NCI-H510A treated with DMSO at 0.1 percent for 48 hours (cell line): ENCODE data around the gene NDC1.
"Not testable (repeated sequence)": the region's sequence is repeated elsewhere in the genome, so short reads cannot be mapped to it uniquely, and the experiment has no call there.

Experiments
- DNase-seq: peaks from one replicate; lab custom pipeline; 2025; lab: John Stamatoyannopoulos, UW

Gene NDC1

GRCh38 chr1:53837924-53838653 is at the start of gene NDC1:
TSS of gene NDC1 (minus strand) at chr1:53838296. CDS start at chr1:53838261, 35 bp downstream.
- DNase-seq = peak; percentile 96

DNA sequence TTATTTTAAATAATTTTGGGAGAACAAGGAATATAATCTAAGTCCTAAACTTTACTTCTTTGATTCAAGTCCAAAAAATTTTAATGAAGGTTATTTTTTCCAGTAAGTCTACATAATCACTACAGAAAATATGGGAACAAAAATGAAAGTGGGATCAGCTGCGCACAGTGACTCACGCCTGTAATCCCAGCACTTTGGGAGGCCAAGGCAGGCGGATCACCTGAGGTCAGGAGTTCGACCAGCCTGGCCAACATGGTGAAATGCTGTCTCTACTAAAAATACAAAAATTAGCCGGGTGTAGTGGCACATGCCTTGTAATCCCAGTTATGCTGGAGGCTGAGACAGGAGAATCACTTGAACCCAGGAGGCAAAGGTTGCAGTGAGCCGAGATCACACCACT is 45.5 kb upstream of the NDC1 start:
- not testable (repeated sequence) for DNase-seq

GRCh38 chr1:53881853-53882252 is 43.8 kb upstream of the NDC1 start:
- not testable (repeated sequence) for DNase-seq

DNA sequence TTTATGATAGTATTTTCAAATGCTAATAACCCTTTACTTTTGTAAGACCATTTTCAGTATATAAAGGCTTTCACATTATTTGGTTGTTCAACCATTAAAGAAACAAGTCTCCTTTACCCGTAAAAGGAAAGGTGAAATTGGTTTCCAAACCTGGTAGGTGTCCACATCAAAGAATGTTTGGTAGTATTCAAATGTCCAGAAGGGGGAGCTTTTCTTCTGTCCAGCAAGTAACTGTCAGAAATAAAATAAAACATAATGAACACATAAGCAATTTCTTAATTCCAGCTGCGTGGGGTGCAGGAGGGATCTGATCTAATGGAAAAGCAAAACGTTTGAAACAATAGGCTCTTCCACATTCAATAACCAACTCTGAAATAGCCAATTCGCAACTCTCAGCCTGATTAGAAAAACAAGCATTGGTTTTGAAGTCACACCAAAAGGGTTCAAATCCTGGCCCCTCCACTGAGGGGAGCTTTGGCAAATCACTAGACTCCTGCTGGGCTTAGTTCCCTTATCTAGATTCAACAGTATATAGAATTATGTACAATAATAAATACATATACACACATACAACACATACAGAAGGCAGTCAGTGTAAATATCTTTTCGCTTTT is 40.5 kb upstream of the NDC1 start:
- DNase-seq = peak; percentile 49

DNA sequence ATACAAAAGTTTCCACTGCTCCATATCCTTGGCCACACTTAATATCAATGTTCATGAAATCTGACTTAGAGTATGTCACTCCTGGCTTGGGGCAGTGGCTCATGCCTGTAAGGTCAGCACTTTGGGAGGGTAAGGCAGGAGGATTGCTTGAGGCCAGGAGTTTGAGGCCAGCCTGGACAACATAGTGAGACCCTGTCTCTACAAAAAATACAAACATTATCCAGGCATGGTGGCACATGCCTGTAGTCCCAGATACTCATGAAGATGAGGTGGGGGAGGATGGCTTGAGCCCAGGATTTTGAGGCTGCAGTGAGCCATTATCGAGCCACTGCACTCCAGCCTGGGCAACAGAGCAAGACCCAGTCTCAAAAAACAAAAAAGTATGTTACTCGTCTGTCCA is 37.1 kb upstream of the NDC1 start:
- not testable (repeated sequence) for DNase-seq

DNA sequence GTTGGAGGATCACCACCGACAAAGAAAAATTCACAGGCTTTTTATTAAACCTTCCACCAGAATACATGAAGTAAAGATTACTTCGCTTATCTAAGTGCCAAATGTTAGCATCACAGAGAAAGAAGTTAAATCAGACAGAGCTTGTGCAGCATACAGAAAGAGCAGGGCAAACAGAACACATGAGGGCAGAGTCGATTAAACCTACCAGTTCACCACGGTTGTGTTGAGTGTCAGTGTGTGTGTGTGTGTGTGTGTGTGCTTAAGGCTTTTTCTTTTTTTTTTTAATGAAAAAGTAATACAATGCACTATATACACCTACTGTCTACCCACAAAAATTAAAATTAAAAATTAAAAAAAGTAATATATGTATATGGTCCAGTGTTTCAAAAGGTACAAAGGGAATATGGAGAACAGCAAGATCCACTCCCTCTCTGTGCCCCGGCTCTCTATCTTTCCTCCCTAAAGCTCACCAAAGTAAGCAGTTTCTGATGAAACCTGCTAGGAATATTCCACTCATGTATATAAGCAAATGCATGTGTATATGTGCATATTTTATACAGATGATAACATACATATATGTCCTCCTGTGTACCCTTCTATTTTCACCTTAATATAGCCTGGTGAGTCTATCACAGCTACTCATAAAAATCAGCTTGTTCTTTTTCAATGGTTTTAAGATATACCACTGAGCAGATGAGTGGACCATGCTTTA is 33.8 kb upstream of the NDC1 start:
- DNase-seq = no peak

GRCh38 chr1:53871221-53871620 is 33.1 kb upstream of the NDC1 start:
- DNase-seq = no peak

GRCh38 chr1:53869454-53870117 is 31.5 kb upstream of the NDC1 start:
- DNase-seq = no peak

DNA sequence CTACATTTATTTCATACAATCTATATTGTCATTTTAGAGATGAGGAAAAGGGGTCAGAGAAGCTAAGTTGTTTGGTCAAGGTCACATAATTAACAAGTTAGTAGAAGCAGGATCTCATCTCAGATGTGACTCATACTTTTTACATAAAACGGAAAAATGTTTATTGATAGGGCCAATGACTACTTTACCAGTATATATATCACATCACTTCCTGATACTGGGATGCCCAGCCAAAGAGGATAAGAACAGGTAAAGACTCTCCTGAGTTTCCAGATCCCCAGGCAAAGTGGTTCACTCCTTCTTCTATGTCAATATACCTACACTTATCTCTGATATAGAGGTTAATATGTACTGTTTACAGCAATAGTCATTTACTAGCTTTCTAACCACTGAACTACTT is 30.5 kb upstream of the NDC1 start:
- DNase-seq = no peak

DNA sequence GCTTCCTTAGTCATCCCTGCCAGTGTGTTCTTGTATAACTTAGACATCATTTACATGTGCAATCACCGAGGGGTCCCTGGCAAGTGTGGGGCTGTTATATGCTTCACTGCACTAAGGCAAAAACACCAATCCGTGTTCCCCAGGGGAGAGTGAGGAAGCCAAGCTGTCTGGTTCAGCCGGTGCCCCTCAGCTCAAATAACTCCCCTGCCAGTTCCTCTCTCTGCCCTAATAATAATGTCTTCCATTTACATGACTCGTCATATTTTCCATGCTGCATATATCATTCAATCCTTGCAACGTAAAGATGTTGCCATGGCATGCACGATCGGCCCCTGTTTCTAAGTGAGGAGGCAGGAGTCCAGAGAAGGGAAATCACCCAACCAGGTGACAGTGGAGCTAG is 24.4 kb upstream of the NDC1 start:
- no peak for DNase-seq

DNA sequence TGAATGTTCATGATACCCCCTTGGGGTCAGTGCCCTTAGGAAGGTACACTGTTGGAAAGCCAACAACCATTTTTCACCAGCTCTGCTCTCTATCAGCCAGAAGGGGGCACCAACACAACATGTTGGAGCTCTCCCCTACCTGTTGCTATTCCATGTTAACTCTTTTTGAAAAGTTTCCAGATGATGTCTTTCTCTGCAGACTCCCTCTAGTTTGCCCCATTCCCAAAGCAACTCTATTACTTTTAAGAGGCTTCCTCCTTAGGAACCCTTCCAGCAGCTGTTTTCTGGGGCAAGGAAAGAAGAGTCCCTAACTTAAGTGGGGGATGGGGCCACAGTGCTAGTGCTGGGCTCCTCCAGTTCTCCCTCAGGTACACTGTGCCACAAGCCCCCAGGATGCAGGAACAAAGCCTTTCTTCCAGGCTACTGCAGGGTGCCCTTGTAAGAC is 22.9 kb upstream of the NDC1 start:
- peak; percentile 63 for DNase-seq

DNA sequence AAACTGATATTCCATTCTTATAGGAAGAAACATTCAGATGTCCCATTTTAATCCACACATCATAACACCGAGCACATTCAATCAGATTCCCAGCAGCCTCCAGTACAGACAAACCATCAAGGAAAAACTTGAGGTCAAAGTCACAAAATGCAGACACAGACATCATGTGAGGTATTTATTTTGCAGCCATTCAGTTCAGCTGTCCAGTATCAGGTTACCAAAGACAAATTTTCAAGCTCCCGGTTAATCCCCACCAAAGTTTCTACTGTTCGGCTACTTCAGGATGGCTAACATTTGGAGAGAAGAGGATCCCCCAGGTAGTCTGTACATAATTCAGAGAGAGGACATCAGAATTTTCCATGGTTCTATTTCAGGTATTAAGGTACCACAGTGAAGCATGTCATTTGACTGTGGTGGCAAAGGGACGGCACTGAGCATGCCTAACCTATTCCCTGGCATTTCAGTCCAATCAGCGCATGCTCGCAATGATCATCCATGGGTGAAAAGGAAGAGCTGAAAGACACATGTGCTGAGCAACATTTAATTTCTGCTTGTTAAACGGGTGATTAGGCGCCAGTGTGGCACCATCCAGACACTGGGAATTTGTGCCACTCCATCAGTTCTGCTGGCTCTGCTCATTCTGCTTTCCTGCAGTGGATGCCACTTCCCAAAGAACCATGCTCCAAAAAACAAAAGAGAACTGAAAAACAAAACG is 13.6 kb upstream of the NDC1 start:
- no peak for DNase-seq

DNA sequence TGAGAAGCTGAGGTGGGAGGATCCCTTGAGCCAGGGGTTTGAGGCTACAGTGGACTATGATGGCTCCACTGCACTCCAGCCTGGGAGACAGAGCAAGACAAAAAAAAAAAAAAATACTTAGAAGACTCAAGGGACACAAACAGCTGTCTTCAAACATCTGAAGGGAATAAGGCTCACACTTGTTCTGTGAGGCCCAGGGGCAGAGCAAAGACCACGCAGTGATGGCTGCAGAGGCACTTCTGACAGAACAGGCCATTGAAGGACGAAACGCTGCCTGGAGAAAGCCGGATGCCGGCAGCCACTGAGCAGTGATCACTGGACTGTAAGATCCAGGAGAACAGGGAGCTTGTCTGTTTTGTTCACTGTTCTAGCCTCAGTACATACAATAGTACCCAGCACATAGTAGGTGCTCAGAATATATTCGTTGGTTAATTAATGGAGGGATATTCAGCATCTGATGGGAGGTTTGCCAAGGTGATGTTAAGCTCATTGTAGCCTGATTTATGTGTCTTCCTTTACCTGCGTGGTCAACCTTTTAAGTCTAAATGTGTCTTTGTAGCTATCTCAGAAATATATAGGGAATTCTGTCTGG is 12.1 kb upstream of the NDC1 start:
- DNase-seq = no peak

GRCh38 chr1:53847980-53848379 is 9.9 kb upstream of the NDC1 start:
- DNase-seq = no peak

DNA sequence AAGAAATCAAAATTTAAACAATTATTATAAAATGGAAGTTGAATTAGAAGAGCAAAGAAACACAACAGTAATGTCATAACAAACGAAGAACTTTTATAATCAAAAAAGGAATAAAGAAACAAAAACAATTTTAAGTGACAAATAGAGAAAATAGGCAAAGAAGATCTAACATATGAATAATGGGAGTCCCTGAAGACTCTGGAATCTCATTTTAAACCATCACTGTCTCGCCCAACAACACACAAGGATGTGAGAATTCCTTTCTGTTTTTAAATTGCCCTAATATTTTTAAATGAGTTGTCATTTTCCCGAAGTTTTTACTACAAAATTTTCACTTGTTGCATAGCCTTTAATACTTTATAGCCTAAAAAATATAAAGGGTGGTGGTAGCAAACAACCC is 4.3 kb upstream of the NDC1 start:
- no peak for DNase-seq

DNA sequence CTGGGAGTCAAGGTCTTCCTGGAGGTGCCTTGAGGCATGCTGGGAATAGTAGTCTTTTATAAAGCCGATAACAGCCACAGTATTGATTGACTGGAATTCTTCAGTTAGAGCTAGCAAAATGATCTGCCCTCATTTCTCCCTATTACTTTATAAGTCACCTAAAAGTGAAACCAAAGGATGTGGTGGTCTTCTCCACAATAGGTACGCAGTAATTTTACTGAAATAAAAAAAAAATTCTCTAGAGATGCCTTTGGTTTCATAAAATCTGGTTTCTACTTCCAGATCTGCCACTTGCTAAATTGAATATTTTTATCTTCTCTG is 518 bp upstream of the NDC1 start:
- DNase-seq = no peak

GRCh38 chr1:53837646-53837923 is 511 bp downstream of the NDC1 start:
- peak; percentile 25 for DNase-seq

DNA sequence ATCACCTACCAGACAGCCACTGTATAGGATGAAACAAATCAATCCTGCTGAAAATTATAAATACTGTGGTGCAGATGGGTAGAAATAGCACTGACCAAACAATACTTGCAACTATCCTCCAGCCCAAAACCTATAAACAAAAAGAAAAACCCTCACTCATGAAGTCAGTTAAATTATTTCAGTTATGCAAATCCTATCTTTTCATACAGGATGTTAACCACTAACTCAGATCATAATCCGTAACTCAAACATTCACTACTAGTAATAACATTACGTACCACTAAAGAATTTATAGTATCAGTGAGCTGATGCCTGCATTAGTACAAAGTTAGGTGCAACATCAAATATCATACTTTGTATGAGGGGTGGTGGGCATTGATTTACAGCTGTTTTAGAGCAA is 2.6 kb downstream of the NDC1 start:
- DNase-seq = no peak

GRCh38 chr1:53834776-53835175 is 3.3 kb downstream of the NDC1 start:
- DNase-seq = no peak

DNA sequence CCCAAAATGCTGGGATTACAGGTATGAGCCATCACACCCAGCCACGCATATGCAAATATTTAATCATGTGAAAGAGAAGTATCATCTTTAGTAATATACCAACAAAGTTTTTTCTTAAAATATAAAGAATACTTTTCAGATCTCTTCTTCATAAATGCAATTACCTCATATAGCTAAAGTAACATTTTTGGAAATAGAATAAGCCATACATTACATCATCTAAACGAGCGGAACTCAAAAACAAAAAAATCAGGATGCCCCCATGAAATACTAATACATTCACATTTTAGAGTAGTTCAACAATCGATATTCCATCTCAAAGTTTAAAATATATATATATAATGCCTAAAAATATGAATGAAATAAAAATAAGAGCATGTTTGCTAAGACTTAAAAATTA is 4.7 kb downstream of the NDC1 start:
- no peak for DNase-seq

GRCh38 chr1:53826367-53826766 is 11.7 kb downstream of the NDC1 start:
- no peak for DNase-seq

DNA sequence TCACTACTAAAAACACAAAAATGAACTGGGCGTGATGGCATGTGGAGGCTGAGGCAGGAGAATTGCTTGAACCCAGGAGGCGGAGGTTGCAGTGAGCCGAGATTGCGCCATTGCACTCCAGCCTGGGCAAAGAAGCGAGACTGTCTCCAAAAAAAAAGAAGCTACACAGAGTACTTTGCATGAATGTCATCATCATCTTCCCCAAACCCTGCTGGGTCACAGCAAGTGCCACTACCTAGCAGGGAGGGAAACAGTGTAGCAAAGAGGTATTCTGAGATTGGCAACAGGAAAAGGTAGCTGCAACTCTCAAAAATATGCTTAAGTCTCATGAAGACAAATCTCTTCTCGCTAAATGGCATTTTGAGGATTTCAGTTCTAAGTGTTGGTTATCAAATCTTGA is 12.8 kb downstream of the NDC1 start:
- no peak for DNase-seq
